HL-60 (cell line): Measurements from ENCODE around the gene FAS.

Experiments used
- POLR2AphosphoS5 ChIP-seq: IDR thresholded peaks from 2 replicates; pipeline ENCODE4 v1.6.1; 2012; ENCODE audit warnings: low read depth
- SPI1 ChIP-seq: IDR thresholded peaks from 2 replicates; pipeline ENCODE4 v1.6.1; 2012; ENCODE audit warnings: low read depth, mild to moderate bottlenecking, borderline replicate concordance
- TF ChIP-seq, protein P1 (sequence below): IDR thresholded peaks from one replicate; pipeline ENCODE4 v1.5.1; 2011; ENCODE audit warnings: low read length, control low read depth, inconsistent platforms; ENCODE audit not compliant: insufficient read depth
- TF ChIP-seq, protein P2 (sequence below): IDR thresholded peaks from 2 replicates; pipeline ENCODE4 v1.6.1; 2012; ENCODE audit warnings: low read depth; ENCODE audit not compliant: insufficient replicate concordance

DNA sequence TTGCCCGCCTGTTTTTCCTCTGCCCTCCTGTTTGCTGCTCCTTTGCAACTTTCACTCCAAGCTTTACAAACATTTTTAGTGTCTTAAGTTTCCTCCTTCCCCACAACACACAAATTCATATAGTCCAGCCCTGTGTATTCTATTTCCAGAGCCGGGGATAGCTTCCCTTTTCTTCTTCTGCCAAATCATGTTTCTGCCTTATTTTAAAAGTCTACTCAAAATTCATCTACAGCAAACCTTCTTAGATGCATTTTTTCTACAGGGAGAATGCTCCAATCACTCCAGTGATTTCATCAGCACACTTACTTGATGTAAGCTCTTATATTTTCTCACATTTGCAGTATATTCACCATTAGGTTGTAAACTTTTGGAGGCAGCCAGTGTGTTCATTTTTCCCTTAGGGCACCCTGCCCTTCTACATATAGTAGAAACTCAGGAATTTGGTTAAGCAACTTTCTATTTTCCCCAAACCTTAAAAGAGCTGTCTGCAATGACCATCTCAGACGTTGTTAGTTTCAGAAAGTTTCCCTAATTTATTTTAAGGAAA, 25.7 kb upstream of the FAS start:
- TF ChIP-seq, protein P1, sequence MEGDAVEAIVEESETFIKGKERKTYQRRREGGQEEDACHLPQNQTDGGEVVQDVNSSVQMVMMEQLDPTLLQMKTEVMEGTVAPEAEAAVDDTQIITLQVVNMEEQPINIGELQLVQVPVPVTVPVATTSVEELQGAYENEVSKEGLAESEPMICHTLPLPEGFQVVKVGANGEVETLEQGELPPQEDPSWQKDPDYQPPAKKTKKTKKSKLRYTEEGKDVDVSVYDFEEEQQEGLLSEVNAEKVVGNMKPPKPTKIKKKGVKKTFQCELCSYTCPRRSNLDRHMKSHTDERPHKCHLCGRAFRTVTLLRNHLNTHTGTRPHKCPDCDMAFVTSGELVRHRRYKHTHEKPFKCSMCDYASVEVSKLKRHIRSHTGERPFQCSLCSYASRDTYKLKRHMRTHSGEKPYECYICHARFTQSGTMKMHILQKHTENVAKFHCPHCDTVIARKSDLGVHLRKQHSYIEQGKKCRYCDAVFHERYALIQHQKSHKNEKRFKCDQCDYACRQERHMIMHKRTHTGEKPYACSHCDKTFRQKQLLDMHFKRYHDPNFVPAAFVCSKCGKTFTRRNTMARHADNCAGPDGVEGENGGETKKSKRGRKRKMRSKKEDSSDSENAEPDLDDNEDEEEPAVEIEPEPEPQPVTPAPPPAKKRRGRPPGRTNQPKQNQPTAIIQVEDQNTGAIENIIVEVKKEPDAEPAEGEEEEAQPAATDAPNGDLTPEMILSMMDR, result no peak
- TF ChIP-seq SPI1 (no peak), POLR2AphosphoS5 (no peak)
- TF ChIP-seq, protein P2, sequence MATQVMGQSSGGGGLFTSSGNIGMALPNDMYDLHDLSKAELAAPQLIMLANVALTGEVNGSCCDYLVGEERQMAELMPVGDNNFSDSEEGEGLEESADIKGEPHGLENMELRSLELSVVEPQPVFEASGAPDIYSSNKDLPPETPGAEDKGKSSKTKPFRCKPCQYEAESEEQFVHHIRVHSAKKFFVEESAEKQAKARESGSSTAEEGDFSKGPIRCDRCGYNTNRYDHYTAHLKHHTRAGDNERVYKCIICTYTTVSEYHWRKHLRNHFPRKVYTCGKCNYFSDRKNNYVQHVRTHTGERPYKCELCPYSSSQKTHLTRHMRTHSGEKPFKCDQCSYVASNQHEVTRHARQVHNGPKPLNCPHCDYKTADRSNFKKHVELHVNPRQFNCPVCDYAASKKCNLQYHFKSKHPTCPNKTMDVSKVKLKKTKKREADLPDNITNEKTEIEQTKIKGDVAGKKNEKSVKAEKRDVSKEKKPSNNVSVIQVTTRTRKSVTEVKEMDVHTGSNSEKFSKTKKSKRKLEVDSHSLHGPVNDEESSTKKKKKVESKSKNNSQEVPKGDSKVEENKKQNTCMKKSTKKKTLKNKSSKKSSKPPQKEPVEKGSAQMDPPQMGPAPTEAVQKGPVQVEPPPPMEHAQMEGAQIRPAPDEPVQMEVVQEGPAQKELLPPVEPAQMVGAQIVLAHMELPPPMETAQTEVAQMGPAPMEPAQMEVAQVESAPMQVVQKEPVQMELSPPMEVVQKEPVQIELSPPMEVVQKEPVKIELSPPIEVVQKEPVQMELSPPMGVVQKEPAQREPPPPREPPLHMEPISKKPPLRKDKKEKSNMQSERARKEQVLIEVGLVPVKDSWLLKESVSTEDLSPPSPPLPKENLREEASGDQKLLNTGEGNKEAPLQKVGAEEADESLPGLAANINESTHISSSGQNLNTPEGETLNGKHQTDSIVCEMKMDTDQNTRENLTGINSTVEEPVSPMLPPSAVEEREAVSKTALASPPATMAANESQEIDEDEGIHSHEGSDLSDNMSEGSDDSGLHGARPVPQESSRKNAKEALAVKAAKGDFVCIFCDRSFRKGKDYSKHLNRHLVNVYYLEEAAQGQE, result no peak
